Neural progenitor cell (in vitro differentiated cells): ENCODE measurements around the gene CCDC33. TPM values are rescaled to one million over a fixed set of nuclear protein-coding genes. Genes with fewer than 3 reads are reported as not detected.
A peak's percentile ranks its signal among the peaks of the same experiment; 100 is the strongest.

Experiments
- DNase-seq: peaks from one replicate; pipeline ENCODE4 v3.0.0-alpha.2; 2016; ENCODE audit warnings: low spot score
- H2AFZ ChIP-seq: fragments of 200-600 bp; sonication (generic); replicated peaks from 2 replicates; pipeline ENCODE4 v1.6.1; 2016; ENCODE audit warnings: antibody characterized with exemption
- H3F3A ChIP-seq: fragments of 200-600 bp; sonication (generic); 2 replicates; pipeline ENCODE4 v1.6.1; 2016; ENCODE audit warnings: antibody characterized with exemption, low read depth
- H3K27ac ChIP-seq: fragments of 200-600 bp; sonication (generic); 2 replicates; pipeline ENCODE4 v1.5.1; 2016; ENCODE audit warnings: mild to moderate bottlenecking
- H3K27me3 ChIP-seq: fragments of 200-600 bp; sonication (generic); 2 replicates; pipeline ENCODE4 v1.6.1; 2016; ENCODE audit warnings: mild to moderate bottlenecking, moderate library complexity
- H3K36me3 ChIP-seq: fragments of 200-600 bp; sonication (generic); 2 replicates; pipeline ENCODE4 v1.5.1; 2016
- H3K4me1 ChIP-seq: fragments of 200-600 bp; sonication (generic); 2 replicates; pipeline ENCODE4 v1.6.1; 2016; ENCODE audit warnings: mixed run types
- H3K4me2 ChIP-seq: fragments of 200-600 bp; sonication (generic); 2 replicates; pipeline ENCODE4 v1.6.1; 2016
- H3K4me3 ChIP-seq: fragments of 200-600 bp; sonication (generic); 2 replicates; pipeline ENCODE4 v1.5.1; 2016
- H3K79me2 ChIP-seq: fragments of 200-600 bp; sonication (generic); 2 replicates; pipeline ENCODE4 v1.6.1; 2016; ENCODE audit warnings: low read depth
- H3K9ac ChIP-seq: fragments of 200-600 bp; sonication (generic); 2 replicates; pipeline ENCODE4 v1.6.1; 2016
- H3K9me3 ChIP-seq: fragments of 200-600 bp; sonication (generic); 2 replicates; pipeline ENCODE4 v1.5.1; 2016; ENCODE audit warnings: low read depth
- H4K20me1 ChIP-seq: fragments of 200-600 bp; sonication (generic); 2 replicates; pipeline ENCODE4 v1.6.1; 2016; ENCODE audit warnings: low read depth
- H3K27ac Mint-ChIP-seq: 3 replicates; pipeline ENCODE4 v1.8.0; 2021; ENCODE audit warnings: mixed read lengths
- H3K27me3 Mint-ChIP-seq: 2 replicates; pipeline ENCODE4 v1.8.0; 2022; ENCODE audit warnings: low read depth, mild to moderate bottlenecking, inconsistent platforms, moderate library complexity, mixed read lengths; ENCODE audit not compliant: insufficient read depth
- H3K36me3 Mint-ChIP-seq: 3 replicates; pipeline ENCODE4 v1.8.0; 2021; ENCODE audit warnings: mixed read lengths
- H3K4me1 Mint-ChIP-seq: 3 replicates; pipeline ENCODE4 v1.8.0; 2021; ENCODE audit warnings: mixed read lengths
- H3K4me3 Mint-ChIP-seq: 3 replicates; pipeline ENCODE4 v1.8.0; 2021; ENCODE audit warnings: mild to moderate bottlenecking, moderate library complexity, mixed read lengths
- H3K9me3 Mint-ChIP-seq: 3 replicates; pipeline ENCODE4 v1.8.0; 2020; ENCODE audit warnings: mixed read lengths
- CTCF ChIP-seq: fragments of 200-600 bp; sonication (generic); IDR thresholded peaks from 2 replicates; pipeline ENCODE4 v1.5.1; 2017; ENCODE audit warnings: antibody characterized with exemption, mild to moderate bottlenecking
- EZH2 ChIP-seq: fragments of 200-600 bp; sonication (generic); IDR thresholded peaks from 2 replicates; pipeline ENCODE4 v1.6.1; 2017; ENCODE audit warnings: antibody characterized with exemption, mild to moderate bottlenecking, moderate library complexity
- EZH2phosphoT487 ChIP-seq: fragments of 200-600 bp; sonication (generic); IDR thresholded peaks from 2 replicates; pipeline ENCODE4 v1.6.1; 2017; ENCODE audit warnings: antibody characterized with exemption
- total RNA-seq: library from RNA; depleted of rRNA; stranded (reverse); fragments of >200 nt; gene quantifications from 2 replicates; pipeline ENCODE4 v1.2.3, GENCODE V29; 2015; ENCODE audit warnings: low replicate concordance

Gene CCDC33
- total RNA-seq, 1 donor from 2014 or later, result not detected

- Histone ChIP-seq H3K4me1 (peaks cover 12% of the 10 kb centered on the region), H3K9ac (no peak overlapping the region), H3K4me3 (no peak overlapping the region), H3K36me3 (no peaks in the 10 kb centered on the region), H3F3A (no peaks in the 10 kb centered on the region), H4K20me1 (no peaks in the 10 kb centered on the region), H3K27ac (no peak overlapping the region), H3K9me3 (no peaks in the 10 kb centered on the region), H3K4me2 (no peak overlapping the region), H3K79me2 (no peaks in the 10 kb centered on the region), H2AFZ (no peak overlapping the region), H3K27me3 (no peaks in the 10 kb centered on the region)
- Mint-ChIP-seq H3K4me1 (peaks cover 44% of the 10 kb centered on the region), H3K36me3 (no peaks in the 10 kb centered on the region), H3K9me3 (no peaks in the 10 kb centered on the region), H3K27ac (no peak overlapping the region), H3K27me3 (peaks cover 21% of the 10 kb centered on the region), H3K4me3 (peak overlapping the region; percentile 23)
- no peak for DNase-seq
- TF ChIP-seq EZH2phosphoT487 (no peak), EZH2 (no peak), CTCF (no peak)
Observed at GRCh38 chr15:74277242-74277810, 41.2 kb downstream of the CCDC33 start.

DNA sequence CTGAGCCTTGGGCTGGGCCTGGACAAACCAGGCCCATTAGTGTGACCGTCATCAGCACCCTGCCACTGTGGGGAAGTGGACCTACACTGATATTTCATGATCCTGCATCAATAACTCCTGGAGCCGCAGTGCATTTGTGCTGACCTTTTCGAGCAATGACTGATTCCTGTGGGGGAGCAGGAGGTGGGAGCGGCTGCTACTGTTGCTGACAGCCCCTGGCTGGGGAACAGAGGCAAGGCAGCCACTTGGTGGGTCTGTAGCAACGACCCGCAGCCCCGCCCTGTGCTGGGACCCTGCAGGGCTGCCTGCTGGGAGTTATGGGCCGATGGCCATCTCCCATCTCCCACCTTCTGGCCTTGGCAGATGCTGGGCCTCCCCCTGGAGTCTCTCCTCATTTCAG is 42.1 kb downstream of the CCDC33 start:
- Histone ChIP-seq H3K4me2 (no peak overlapping the region), H3K9ac (no peak overlapping the region), H4K20me1 (no peaks in the 10 kb centered on the region), H3F3A (no peaks in the 10 kb centered on the region), H3K4me1 (peaks cover 20% of the 10 kb centered on the region), H3K9me3 (no peaks in the 10 kb centered on the region), H3K27ac (no peak overlapping the region), H3K4me3 (no peak overlapping the region), H3K79me2 (no peaks in the 10 kb centered on the region), H2AFZ (no peak overlapping the region), H3K36me3 (no peaks in the 10 kb centered on the region), H3K27me3 (no peaks in the 10 kb centered on the region)
- Mint-ChIP-seq H3K27ac (no peak overlapping the region), H3K36me3 (no peaks in the 10 kb centered on the region), H3K9me3 (no peaks in the 10 kb centered on the region), H3K4me3 (no peak overlapping the region), H3K4me1 (peaks cover 48% of the 10 kb centered on the region), H3K27me3 (peaks cover 26% of the 10 kb centered on the region)
- no peak for DNase-seq
- TF ChIP-seq EZH2phosphoT487, result no peak
- TF ChIP-seq CTCF, result no peak
- no peak for TF ChIP-seq EZH2

GRCh38 chr15:74281147-74282133 is 45.3 kb downstream of the CCDC33 start:
- no peaks in the 10 kb centered on the region for H3K36me3 ChIP-seq
- no peak for DNase-seq
- peaks cover 32% of the 10 kb centered on the region for H3K4me1 ChIP-seq
- no peak overlapping the region for H2AFZ ChIP-seq
- H3K27me3 ChIP-seq, result no peaks in the 10 kb centered on the region
- no peak overlapping the region for H3K4me3 ChIP-seq
- TF ChIP-seq EZH2 (no peak), CTCF (no peak), EZH2phosphoT487 (no peak)
- peak overlapping the region; percentile 62 for H3K4me3 Mint-ChIP-seq
- peaks cover 55% of the 10 kb centered on the region for H3K4me1 Mint-ChIP-seq
- no peak overlapping the region for H3K27ac ChIP-seq
- H3K36me3 Mint-ChIP-seq, result no peaks in the 10 kb centered on the region
- H3K9me3 Mint-ChIP-seq, result no peaks in the 10 kb centered on the region
- H3K4me2 ChIP-seq, result no peak overlapping the region
- H3K9me3 ChIP-seq, result no peaks in the 10 kb centered on the region
- peak overlapping the region; percentile 86 for H3K27ac Mint-ChIP-seq
- no peaks in the 10 kb centered on the region for H3K79me2 ChIP-seq
- H3F3A ChIP-seq, result no peaks in the 10 kb centered on the region
- H3K27me3 Mint-ChIP-seq, result peaks cover 27% of the 10 kb centered on the region
- no peak overlapping the region for H3K9ac ChIP-seq
- no peaks in the 10 kb centered on the region for H4K20me1 ChIP-seq
